IPS-18a (cell line): ENCODE results near the gene RRP9.
A peak's percentile ranks its signal among the peaks of the same experiment; 100 is the strongest.
"Not testable (repeated sequence)": the region's sequence is repeated elsewhere in the genome, so short reads cannot be mapped to it uniquely, and the experiment has no call there.

Source experiments
- H3K27ac ChIP-seq: one replicate; pipeline ENCODE4 v1.5.1; 2013; ENCODE audit warnings: low read length
- H3K27me3 ChIP-seq: one replicate; pipeline ENCODE4 v1.6.1; 2013; ENCODE audit warnings: mild to moderate bottlenecking, low read length; ENCODE audit not compliant: control insufficient read depth, insufficient read depth
- H3K36me3 ChIP-seq: one replicate; pipeline ENCODE4 v1.6.1; 2013; ENCODE audit warnings: low read depth, low read length; ENCODE audit not compliant: control insufficient read depth
- H3K4me1 ChIP-seq: one replicate; pipeline ENCODE4 v1.6.1; 2013; ENCODE audit warnings: low read depth, low read length; ENCODE audit not compliant: control insufficient read depth
- H3K4me3 ChIP-seq: one replicate; pipeline ENCODE4 v1.5.1; 2013; ENCODE audit warnings: low read length
- H3K9ac ChIP-seq: one replicate; pipeline ENCODE4 v1.6.1; 2013; ENCODE audit warnings: mild to moderate bottlenecking, low read length, moderate library complexity
- H3K9me3 ChIP-seq: one replicate; pipeline ENCODE4 v1.6.1; 2013; ENCODE audit warnings: low read depth, low read length; ENCODE audit not compliant: control insufficient read depth

RRP9 gene, protein sequence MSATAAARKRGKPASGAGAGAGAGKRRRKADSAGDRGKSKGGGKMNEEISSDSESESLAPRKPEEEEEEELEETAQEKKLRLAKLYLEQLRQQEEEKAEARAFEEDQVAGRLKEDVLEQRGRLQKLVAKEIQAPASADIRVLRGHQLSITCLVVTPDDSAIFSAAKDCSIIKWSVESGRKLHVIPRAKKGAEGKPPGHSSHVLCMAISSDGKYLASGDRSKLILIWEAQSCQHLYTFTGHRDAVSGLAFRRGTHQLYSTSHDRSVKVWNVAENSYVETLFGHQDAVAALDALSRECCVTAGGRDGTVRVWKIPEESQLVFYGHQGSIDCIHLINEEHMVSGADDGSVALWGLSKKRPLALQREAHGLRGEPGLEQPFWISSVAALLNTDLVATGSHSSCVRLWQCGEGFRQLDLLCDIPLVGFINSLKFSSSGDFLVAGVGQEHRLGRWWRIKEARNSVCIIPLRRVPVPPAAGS

GRCh38 chr3:51941798-51942602 is at the start of gene RRP9, which contains the start of gene PARP3:
TSS of gene RRP9 (minus strand) at chr3:51941904. CDS start at chr3:51941867, 37 bp downstream.
TSS of gene PARP3 (plus strand) at chr3:51942363. CDS start at chr3:51943356, 993 bp downstream.
- peaks cover 5% of the 10 kb centered on the region for H3K4me1 ChIP-seq
- no peak within 1 kb of the TSS for H3K27ac ChIP-seq

GRCh38 chr3:51990501-51990971 is 48.8 kb upstream of the RRP9 start:
- H3K36me3 ChIP-seq, result peaks cover 37% of the 10 kb centered on the region
- not testable (repeated sequence) for H3K4me3 ChIP-seq, H3K27ac ChIP-seq, H3K9me3 ChIP-seq, H3K27me3 ChIP-seq, H3K4me1 ChIP-seq, H3K9ac ChIP-seq

More at GRCh38 chr3:51941798-51942602, at the start of gene RRP9, which contains the start of gene PARP3:
- Histone ChIP-seq H3K27me3 (no peaks in the 10 kb centered on the region), H3K4me3 (peak within 1 kb of the TSS; percentile 90), H3K9ac (peak within 1 kb of the TSS; percentile 83), H3K36me3 (peaks cover 23% of the 10 kb centered on the region), H3K9me3 (no peaks in the 10 kb centered on the region)

DNA sequence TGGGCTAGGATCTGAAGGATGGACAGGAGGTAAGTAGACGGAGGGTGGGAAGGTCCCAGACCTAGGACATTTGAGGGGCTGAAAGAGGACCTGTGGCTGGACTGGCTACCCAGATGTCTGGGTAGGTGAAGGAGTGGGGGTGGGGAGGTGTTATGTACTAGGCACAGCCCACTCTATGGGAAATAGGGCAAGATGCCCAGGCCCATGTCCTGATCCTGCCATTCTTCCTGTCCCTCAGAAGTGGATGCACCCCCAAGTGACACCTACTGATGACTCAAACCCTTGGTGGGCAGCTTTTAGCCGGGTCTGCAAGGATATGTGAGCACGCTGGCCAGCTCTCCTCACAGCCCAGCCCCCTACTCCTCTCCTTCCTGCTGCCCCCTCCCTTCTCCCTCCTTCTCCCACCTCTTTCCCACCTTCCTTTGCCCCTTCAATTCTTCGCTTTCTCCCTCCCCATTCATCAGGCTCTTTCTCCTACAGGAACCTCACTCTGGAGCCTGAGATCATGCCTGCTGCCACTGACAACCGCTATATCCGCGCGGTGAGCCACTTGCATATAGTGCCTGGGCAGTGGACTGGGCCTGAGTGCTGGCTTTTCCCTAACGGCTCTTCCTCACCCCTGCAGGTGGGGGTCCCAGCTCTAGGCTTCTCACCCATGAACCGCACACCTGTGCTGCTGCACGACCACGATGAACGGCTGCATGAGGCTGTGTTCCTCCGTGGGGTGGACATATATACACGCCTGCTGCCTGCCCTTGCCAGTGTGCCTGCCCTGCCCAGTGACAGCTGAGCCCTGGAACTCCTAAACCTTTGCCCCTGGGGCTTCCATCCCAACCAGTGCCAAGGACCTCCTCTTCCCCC is 46.8 kb upstream of the RRP9 start:
- no peaks in the 10 kb centered on the region for H3K9me3 ChIP-seq
- H3K4me1 ChIP-seq, result peaks cover 13% of the 10 kb centered on the region
- no peak overlapping the region for H3K4me3 ChIP-seq
- no peak overlapping the region for H3K9ac ChIP-seq
- H3K27ac ChIP-seq, result no peak overlapping the region
- H3K27me3 ChIP-seq, result no peaks in the 10 kb centered on the region
- H3K36me3 ChIP-seq, result peaks cover 20% of the 10 kb centered on the region

DNA sequence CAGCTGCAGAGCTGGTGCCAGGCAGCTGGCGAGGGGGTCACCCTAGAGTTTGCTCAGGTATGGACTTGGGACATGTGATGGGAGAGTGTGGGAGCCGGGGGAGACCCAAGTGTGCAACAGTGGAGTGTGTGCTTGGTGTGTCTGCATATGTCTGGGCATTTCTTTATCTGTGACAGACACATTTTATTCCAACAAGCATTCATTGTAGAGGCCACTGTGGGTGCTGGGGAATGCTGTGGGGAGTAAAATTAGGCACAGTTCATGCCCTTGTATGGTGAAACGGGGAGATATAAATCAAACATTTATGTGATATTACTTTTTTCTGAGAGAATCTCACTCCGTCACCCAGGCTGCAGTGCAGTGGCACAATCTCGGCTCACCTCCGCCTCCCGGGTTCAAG is 45.9 kb upstream of the RRP9 start:
- peaks cover 15% of the 10 kb centered on the region for H3K4me1 ChIP-seq
- H3K27me3 ChIP-seq, result no peaks in the 10 kb centered on the region
- H3K9ac ChIP-seq, result no peak overlapping the region
- peaks cover 12% of the 10 kb centered on the region for H3K36me3 ChIP-seq
- H3K4me3 ChIP-seq, result no peak overlapping the region
- H3K27ac ChIP-seq, result no peak overlapping the region
- H3K9me3 ChIP-seq, result no peaks in the 10 kb centered on the region

- H3K27me3 ChIP-seq, result no peaks in the 10 kb centered on the region
- no peaks in the 10 kb centered on the region for H3K9me3 ChIP-seq
- no peaks in the 10 kb centered on the region for H3K36me3 ChIP-seq
- H3K9ac ChIP-seq, result no peak overlapping the region
- no peak overlapping the region for H3K27ac ChIP-seq
- peaks cover 18% of the 10 kb centered on the region for H3K4me1 ChIP-seq
- no peak overlapping the region for H3K4me3 ChIP-seq
Measured at GRCh38 chr3:51986010-51986947, 44.6 kb upstream of the RRP9 start.

GRCh38 chr3:51985063-51985462 is 43.4 kb upstream of the RRP9 start:
- no peaks in the 10 kb centered on the region for H3K36me3 ChIP-seq

GRCh38 chr3:51984269-51984647 is 42.6 kb upstream of the RRP9 start:
- no peaks in the 10 kb centered on the region for H3K36me3 ChIP-seq
- no peaks in the 10 kb centered on the region for H3K27me3 ChIP-seq
- H3K9me3 ChIP-seq, result no peaks in the 10 kb centered on the region
- H3K4me3 ChIP-seq, result peak overlapping the region; percentile 62
- no peak overlapping the region for H3K9ac ChIP-seq
- H3K4me1 ChIP-seq, result peaks cover 16% of the 10 kb centered on the region
- H3K27ac ChIP-seq, result no peak overlapping the region

More at GRCh38 chr3:51985063-51985462, 43.4 kb upstream of the RRP9 start:
- H3K4me1 ChIP-seq, result peaks cover 16% of the 10 kb centered on the region
- H3K27ac ChIP-seq, result no peak overlapping the region
- no peaks in the 10 kb centered on the region for H3K27me3 ChIP-seq
- H3K9me3 ChIP-seq, result no peaks in the 10 kb centered on the region
- no peak overlapping the region for H3K9ac ChIP-seq
- H3K4me3 ChIP-seq, result no peak overlapping the region

- Histone ChIP-seq H3K9me3 (no peaks in the 10 kb centered on the region), H3K4me3 (peak overlapping the region; percentile 62), H3K4me1 (peaks cover 16% of the 10 kb centered on the region), H3K9ac (peak overlapping the region; percentile 85), H3K27ac (peak overlapping the region; percentile 59), H3K27me3 (no peaks in the 10 kb centered on the region), H3K36me3 (no peaks in the 10 kb centered on the region)
Measured at GRCh38 chr3:51983578-51984268, 42.0 kb upstream of the RRP9 start.

DNA sequence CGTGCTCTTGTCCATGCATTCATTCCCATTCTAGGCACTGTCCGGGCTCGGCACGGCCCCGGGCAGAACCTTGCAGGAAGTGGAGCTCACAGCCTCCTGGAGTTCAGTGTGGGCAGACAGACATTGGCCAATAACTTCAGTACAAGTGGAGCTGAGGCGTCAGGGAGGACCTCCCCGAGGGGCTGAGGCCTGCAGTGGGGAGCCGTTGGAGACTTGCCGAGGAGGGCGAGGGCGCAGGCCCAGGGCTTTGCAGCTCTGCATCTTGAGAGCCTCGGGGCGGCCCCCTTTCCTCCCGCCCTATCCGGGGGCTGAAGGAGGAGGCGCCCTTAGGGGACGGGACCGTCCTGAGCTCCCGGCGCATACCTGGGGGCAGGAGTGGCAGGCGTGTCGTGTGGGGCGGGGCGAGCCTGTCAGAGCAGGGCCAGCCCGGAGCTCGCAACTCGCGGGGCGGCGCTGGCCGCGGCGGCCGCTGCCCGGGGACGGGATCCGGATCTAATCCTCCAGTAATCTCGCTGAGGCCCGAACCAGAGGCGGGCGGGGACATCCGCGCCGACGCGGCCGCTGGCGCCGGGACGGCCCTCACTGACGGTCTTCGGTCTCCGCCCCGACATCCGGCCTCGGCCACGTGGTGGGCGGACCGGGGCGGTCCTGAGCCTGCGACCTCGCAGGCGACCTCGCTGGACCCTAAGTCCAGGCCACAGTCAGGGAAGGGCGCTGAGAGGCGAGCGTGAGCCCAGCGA is 41.3 kb upstream of the RRP9 start, which contains the start of gene ACY1:
TSS of gene ACY1 (plus strand) at position 698 of the 740 bp plus-strand sequence. CDS start 530 bp downstream, outside the sequence.
- Histone ChIP-seq H3K36me3 (no peaks in the 10 kb centered on the region), H3K27ac (peak within 1 kb of the TSS; percentile 59), H3K9me3 (no peaks in the 10 kb centered on the region), H3K4me3 (peak within 1 kb of the TSS; percentile 62), H3K9ac (peak within 1 kb of the TSS; percentile 85), H3K27me3 (no peaks in the 10 kb centered on the region), H3K4me1 (peaks cover 16% of the 10 kb centered on the region)
